Endothelial cell of umbilical vein (primary cell): ENCODE data around the gene EYS. TPM values are rescaled to one million over a fixed set of nuclear protein-coding genes. Genes with fewer than 3 reads are reported as not detected.

Experiments
- BruUV-seq: library from RNA; stranded (reverse); fragments of 400-500 nt; replicated peaks from 2 replicates; lab custom pipeline; 2021; lab: Mats Ljungman, UMichigan
- CTCF ChIA-PET: fragments of 300-600, 350-600 bp; sonication (Branson Sonifier 250); formaldehyde crosslinking; loops from one replicate; lab custom pipeline; 2021; ENCODE audit warnings: antibody characterized with exemption, inconsistent platforms; lab: Charles Lee
- POLR2A ChIA-PET: fragments of 300-600, 350-600 bp; sonication (Branson Sonifier 250); formaldehyde crosslinking; loops from one replicate; lab custom pipeline; 2021; ENCODE audit warnings: antibody characterized with exemption, inconsistent platforms; lab: Charles Lee
- DNase-seq: peaks from one replicate; pipeline ENCODE4 v3.0.0-alpha.2; 2011; ENCODE audit warnings: low read depth, low spot score
- FAIRE-seq: peaks from 2 replicates; lab custom pipeline; 2011; peaks lifted over from hg19 to GRCh38; lab: Jason Lieb, UNC
- H2AFZ ChIP-seq: 2 replicates; pipeline ENCODE4 v1.6.0; 2012; ENCODE audit warnings: low read depth, low read length, control low read depth, inconsistent platforms
- H3K27ac ChIP-seq: 2 replicates; pipeline ENCODE4 v1.5.1; 2011; ENCODE audit warnings: low read depth, mild to moderate bottlenecking, control low read depth, low read length, moderate library complexity; ENCODE audit not compliant: insufficient read depth
- H3K27me3 ChIP-seq, 2 experiments: 2 replicates each; pipeline versions ENCODE4 v1.6.0 to v1.6.1; 2011; ENCODE audit warnings: low read length in 2 of 2, mixed read lengths in 1 of 2; ENCODE audit not compliant: control insufficient read depth in 2 of 2, insufficient read depth in 2 of 2
- H3K36me3 ChIP-seq, 2 experiments: 2 replicates in 1 of 2; 3 replicates in 1 of 2; pipeline ENCODE4 v1.5.1; 2011; ENCODE audit warnings: low read length in 2 of 2, mild to moderate bottlenecking in 1 of 2, moderate library complexity in 1 of 2; ENCODE audit not compliant: control insufficient read depth in 2 of 2, insufficient read depth in 2 of 2; ENCODE audit errors: extremely low read depth in 1 of 2
- H3K4me1 ChIP-seq: 3 replicates; pipeline ENCODE4 v1.5.1; 2011; ENCODE audit warnings: mild to moderate bottlenecking, low read length; ENCODE audit not compliant: control insufficient read depth, insufficient read depth; ENCODE audit errors: extremely low read depth
- H3K4me2 ChIP-seq: 2 replicates; pipeline ENCODE4 v1.6.1; 2011; ENCODE audit warnings: low read length, control low read depth, mixed read lengths; ENCODE audit not compliant: insufficient read depth
- H3K4me3 ChIP-seq, 3 experiments: fragments of 200-600 bp in 1 of 3; sonication (generic), shearing (Covaris generic) in 1 of 3; replicated peaks in 1 of 3; 2 replicates each; pipeline ENCODE4 v1.5.1; 2011 to 2016; ENCODE audit warnings: control low read depth in 3 of 3, low read length in 3 of 3, mild to moderate bottlenecking in 2 of 3, inconsistent platforms in 1 of 3, low read depth in 1 of 3, moderate library complexity in 1 of 3; ENCODE audit not compliant: insufficient read depth in 1 of 3
- H3K79me2 ChIP-seq: 2 replicates; pipeline ENCODE4 v1.6.0; 2012; ENCODE audit warnings: low read length, inconsistent platforms; ENCODE audit not compliant: control insufficient read depth, insufficient read depth
- H3K9ac ChIP-seq: replicated peaks from 2 replicates; pipeline ENCODE3; 2011; ENCODE audit warnings: low read length, control low read depth; ENCODE audit not compliant: insufficient read depth; ENCODE audit errors: extremely low read depth
- H3K9me1 ChIP-seq: replicated peaks from 3 replicates; pipeline ENCODE4 v1.6.0; 2011; ENCODE audit warnings: mild to moderate bottlenecking, low read length; ENCODE audit not compliant: control insufficient read depth, insufficient read depth; ENCODE audit errors: extremely low read depth
- H3K9me3 ChIP-seq: replicated peaks from 2 replicates; pipeline ENCODE4 v1.5.1; 2012; ENCODE audit warnings: low read length, inconsistent platforms; ENCODE audit not compliant: control insufficient read depth, insufficient read depth
- H4K20me1 ChIP-seq: replicated peaks from 2 replicates; pipeline ENCODE3; 2011; ENCODE audit warnings: mild to moderate bottlenecking, low read length; ENCODE audit not compliant: control insufficient read depth, insufficient read depth; ENCODE audit errors: extremely low read depth
- CTCF ChIP-seq, 2 donors: IDR thresholded peaks; 1 replicate in 1 of 2; 2 replicates in 1 of 2; pipeline ENCODE4 v1.5.1; 2011; ENCODE audit warnings: low read length in 2 of 2, mild to moderate bottlenecking in 2 of 2, moderate library complexity in 2 of 2, control low read depth in 1 of 2, inconsistent platforms in 1 of 2, low read depth in 1 of 2; ENCODE audit not compliant: insufficient read depth in 1 of 2; ENCODE audit errors: extremely low read depth in 1 of 2
- EZH2 ChIP-seq: IDR thresholded peaks from 2 replicates; pipeline ENCODE4 v1.6.1; 2012; ENCODE audit warnings: borderline replicate concordance, low read depth, mild to moderate bottlenecking, moderate library complexity, low read length, inconsistent platforms; ENCODE audit not compliant: severe bottlenecking
- FOS ChIP-seq: IDR thresholded peaks from 2 replicates; pipeline ENCODE4 v1.6.1; 2011; ENCODE audit warnings: mild to moderate bottlenecking, low read length, moderate library complexity, borderline replicate concordance; ENCODE audit not compliant: insufficient read depth
- GATA2 ChIP-seq: IDR thresholded peaks from 2 replicates; pipeline ENCODE4 v1.7.0; 2011; ENCODE audit warnings: low read depth, mild to moderate bottlenecking, moderate library complexity, mixed read lengths, low read length; ENCODE audit not compliant: insufficient read length, insufficient read depth
- JUN ChIP-seq: IDR thresholded peaks from 2 replicates; pipeline ENCODE4 v1.6.1; 2011; ENCODE audit warnings: borderline replicate concordance, low read depth; ENCODE audit not compliant: insufficient read length, insufficient read depth
- MAX ChIP-seq: IDR thresholded peaks from 2 replicates; pipeline ENCODE4 v1.6.1; 2011; ENCODE audit not compliant: insufficient read depth, insufficient read length
- MYC ChIP-seq: IDR thresholded peaks from one replicate; pipeline ENCODE4 v1.6.1; 2011; ENCODE audit warnings: mild to moderate bottlenecking, low read depth, low read length
- POLR2A ChIP-seq: IDR thresholded peaks from 2 replicates; pipeline ENCODE4 v1.6.1; 2012; ENCODE audit warnings: low read depth, mild to moderate bottlenecking, control low read depth, low read length
- POLR2AphosphoS5 ChIP-seq: IDR thresholded peaks from 2 replicates; pipeline ENCODE4 v1.6.1; 2012; ENCODE audit warnings: low read depth, mild to moderate bottlenecking, control low read depth, low read length, moderate library complexity; ENCODE audit not compliant: insufficient read depth
- dilution Hi-C: fragments of 300-500 bp; cut with MboI; formaldehyde crosslinking; loops from one replicate; pipeline ENCODE4 v1.15.0; 2019; ENCODE audit warnings: low sequenced_read_pairs; ENCODE audit not compliant: extremely low pct_ligation_motif_present
- intact Hi-C: fragments of 100-400 bp; cut with micrococcal nuclease; formaldehyde crosslinking; loops from one replicate; pipeline ENCODE4 v1.10.0; 2022
- polyA plus RNA-seq, 4 experiments: library from polyadenylated mRNA; depleted of rRNA in 3 of 4; stranded (reverse) in 3 of 4; unstranded in 1 of 4; fragments of >200 nt; gene quantifications; 2 replicates each; pipeline versions ENCODE4 v1.2.1 to v1.2.3, GENCODE V29; 2011 to 2012; ENCODE audit warnings: missing spikeins in 1 of 4
- total RNA-seq: library from RNA; stranded (reverse); gene quantifications from 2 replicates; pipeline ENCODE4 v1.2.3, GENCODE V29; 2021

EYS gene
- total and polyA plus RNA-seq, 2 donors (not counting 3 experiments of a cell fraction or from before 2014, with no cell fraction given): 0.01 to 0.27 TPM

DNA sequence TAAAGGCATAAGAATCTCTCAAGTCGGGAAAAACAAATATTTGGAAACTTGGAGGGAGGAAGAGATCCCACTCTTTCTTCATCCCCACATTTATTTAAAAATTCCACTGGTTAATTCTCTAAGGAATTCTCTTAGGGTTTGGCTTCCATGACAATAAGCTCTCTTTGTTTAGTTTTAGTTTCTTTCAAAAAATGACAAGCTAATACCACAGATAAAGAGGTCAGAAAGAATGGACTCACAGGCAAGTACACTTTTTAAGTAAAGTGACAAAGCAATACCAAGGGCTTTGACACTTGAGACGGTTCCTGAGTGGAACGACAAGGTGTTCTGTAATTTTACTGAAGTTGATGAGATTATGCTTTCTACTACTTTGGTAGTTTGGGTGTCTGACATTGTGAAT lies 1199.4 kb downstream of the EYS start:
- H3K4me2 ChIP-seq: no peak overlapping the region
- CTCF ChIA-PET: interaction anchor here (0.9 to 2.3 kb wide), 2 partner anchors 10 to 15 kb away, joined by 3 to 8 read pairs; no protein-coding TSS in a partner anchor
- H3K36me3 ChIP-seq: no peaks in the 10 kb centered on the region
- dilution Hi-C loops: no loop called here
- H4K20me1 ChIP-seq: no peaks in the 10 kb centered on the region
- no peak overlapping the region for H3K4me3 ChIP-seq
- POLR2A ChIA-PET: no interaction called here
- DNase-seq (no peak), FAIRE-seq (no peak)
- intact Hi-C loops: no loop called here
- no peak overlapping the region for H2AFZ ChIP-seq
- H3K27ac ChIP-seq: no peak overlapping the region
- no peaks in the 10 kb centered on the region for H3K27me3 ChIP-seq
- H3K9me1 ChIP-seq: no peaks in the 10 kb centered on the region
- H3K9ac ChIP-seq: no peak overlapping the region
- no peaks in the 10 kb centered on the region for H3K79me2 ChIP-seq
- TF ChIP-seq MYC (no peak), FOS (no peak), POLR2A (no peak), GATA2 (no peak), MAX (no peak), EZH2 (no peak), POLR2AphosphoS5 (no peak), CTCF (IDR thresholded peaks at IDR 0.05; ENCODE audit: extremely low read depth in 1 of 2, insufficient read depth in 1 of 2, low read depth in 1 of 2, low read length in 2 of 2) (no peak), JUN (no peak)
- H3K4me1 ChIP-seq: peaks cover 11% of the 10 kb centered on the region
- H3K9me3 ChIP-seq: no peaks in the 10 kb centered on the region
- BruUV-seq: no TSS peak
